ENCODE measurements around the gene KLKB1. TPM values are rescaled to one million over a fixed set of nuclear protein-coding genes. Genes with fewer than 3 reads are reported as not detected.
"Not testable (repeated sequence)": the region's sequence is repeated elsewhere in the genome, so short reads cannot be mapped to it uniquely, and the experiment has no call there.

KLKB1 gene
- total RNA-seq, 1 experiment from 2014 or later = 0.10 TPM

DNA sequence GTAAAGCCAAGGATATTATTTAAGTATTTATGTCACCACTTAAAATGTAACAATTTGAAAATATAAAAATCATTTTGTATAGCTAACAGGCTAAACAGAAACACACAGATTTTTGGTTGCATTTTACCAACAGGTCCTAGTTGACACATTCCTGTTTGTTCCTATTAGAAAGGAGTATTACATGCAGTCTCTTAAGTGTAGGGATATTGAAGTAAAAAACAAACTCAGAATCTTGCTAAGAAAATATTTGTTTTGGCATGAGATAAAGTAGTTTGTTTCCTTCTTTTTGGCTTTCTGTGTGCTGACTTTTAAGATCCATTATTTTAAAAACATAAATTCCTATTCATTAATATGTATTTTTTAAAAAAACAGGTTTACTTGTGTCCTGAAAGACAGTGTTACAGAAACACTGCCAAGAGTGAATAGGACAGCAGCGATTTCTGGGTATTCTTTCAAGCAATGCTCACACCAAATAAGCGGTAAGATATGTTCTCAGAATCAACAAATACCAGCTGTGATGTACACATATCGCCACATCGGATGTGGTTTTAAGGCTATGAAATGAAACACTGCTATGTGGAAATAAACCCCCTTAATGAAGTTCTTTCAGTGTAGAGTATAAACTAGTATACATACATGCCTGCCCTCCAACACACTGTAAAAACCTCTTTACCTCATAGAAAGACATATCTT is 45.5 kb downstream of the KLKB1 start:
- Histone ChIP-seq H2AFZ (ENCODE audit: low read depth, low read length, poor library complexity, severe bottlenecking) (no peak overlapping the region), H3K4me1 (ENCODE audit: control insufficient read depth in 1 of 2, insufficient read depth in 2 of 2, low read length in 2 of 2) (no peaks in the 10 kb centered on the region), H3K27me3 (ENCODE audit: insufficient read depth, low read length) (0 out of 2 replicates have a peak, but pooled peaks cover 9% of the 10 kb centered on the region), H3K9ac (ENCODE audit: low read length) (no peak overlapping the region), H3K79me2 (ENCODE audit: insufficient read depth, low read length) (no peaks in the 10 kb centered on the region), H3K36me3 (ENCODE audit: control insufficient read depth in 1 of 2, insufficient read depth in 2 of 2, low read length in 2 of 2) (no peaks in the 10 kb centered on the region), H3K9me3 (ENCODE audit: control insufficient read depth in 1 of 2, insufficient read depth in 1 of 2, low read depth in 1 of 2, low read length in 2 of 2) (no peaks in the 10 kb centered on the region), H4K20me1 (ENCODE audit: insufficient read depth) (no peaks in the 10 kb centered on the region), H3K9me2 (ENCODE audit: insufficient read depth) (no peaks in the 10 kb centered on the region), H3K4me3 (replicated peaks in 1 of 2; ENCODE audit: low read depth in 1 of 2, low read length in 2 of 2) (no peak overlapping the region), H3K27ac (ENCODE audit: low read depth, low read length) (no peak overlapping the region), H3K4me2 (ENCODE audit: low read length) (no peak overlapping the region)
- RAD21 ChIA-PET (ENCODE audit: low non-redundant PET in 1 of 2, low total read pairs in 2 of 2, uncharacterized antibody in 2 of 2, unreplicated experiment in 2 of 2) = no interaction called here
- no peak for TF ChIP-seq JUND (IDR thresholded peaks at IDR 0.05)
- ATAC-seq (no peak), DNase-seq (ENCODE audit: low read depth, low spot score) (no peak)
- intact Hi-C loops (cut with micrococcal nuclease) = no loop called here
- no TSS peak for BruUV-seq (replicated peaks)
- POLR2A ChIA-PET = no interaction called here
- CTCF ChIA-PET = no interaction called here

DNA sequence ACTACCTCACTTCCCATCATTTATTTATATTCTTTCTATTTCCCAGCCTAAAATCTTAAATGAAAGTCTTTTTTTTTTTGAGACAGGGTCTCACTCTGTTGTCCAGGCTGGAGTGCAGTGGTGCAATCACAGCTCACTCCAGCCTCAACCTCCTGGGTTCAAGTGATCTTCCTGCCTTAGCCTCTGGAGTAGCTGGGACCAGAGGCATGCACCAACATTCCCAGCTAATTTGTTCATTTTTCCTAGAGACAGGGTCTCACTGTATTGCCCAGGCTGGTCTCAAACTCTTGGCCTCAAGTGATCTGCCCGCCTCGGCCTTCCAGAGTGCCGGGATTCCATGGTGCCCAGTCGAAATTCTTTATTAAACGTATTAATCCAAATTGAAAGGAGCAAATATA is 46.1 kb downstream of the KLKB1 start:
- BruUV-seq (replicated peaks); ATAC-seq; H3K9me2 ChIP-seq (ENCODE audit: insufficient read depth); H3K4me2 ChIP-seq (ENCODE audit: low read length); RAD21 ChIA-PET (ENCODE audit: low non-redundant PET in 1 of 2, low total read pairs in 2 of 2, uncharacterized antibody in 2 of 2, unreplicated experiment in 2 of 2); H3K79me2 ChIP-seq (ENCODE audit: insufficient read depth, low read length); DNase-seq (ENCODE audit: low read depth, low spot score); intact Hi-C loops (cut with micrococcal nuclease); H3K36me3 ChIP-seq (ENCODE audit: control insufficient read depth in 1 of 2, insufficient read depth in 2 of 2, low read length in 2 of 2); H3K9ac ChIP-seq (ENCODE audit: low read length); H3K27ac ChIP-seq (ENCODE audit: low read depth, low read length); CTCF ChIA-PET; H3K4me1 ChIP-seq (ENCODE audit: control insufficient read depth in 1 of 2, insufficient read depth in 2 of 2, low read length in 2 of 2); H3K4me3 ChIP-seq (replicated peaks in 1 of 2; ENCODE audit: low read depth in 1 of 2, low read length in 2 of 2); H2AFZ ChIP-seq (ENCODE audit: low read depth, low read length, poor library complexity, severe bottlenecking); H3K27me3 ChIP-seq (ENCODE audit: insufficient read depth, low read length); H3K9me3 ChIP-seq (ENCODE audit: control insufficient read depth in 1 of 2, insufficient read depth in 1 of 2, low read depth in 1 of 2, low read length in 2 of 2); POLR2A ChIA-PET; H4K20me1 ChIP-seq (ENCODE audit: insufficient read depth): not testable (repeated sequence)

DNA sequence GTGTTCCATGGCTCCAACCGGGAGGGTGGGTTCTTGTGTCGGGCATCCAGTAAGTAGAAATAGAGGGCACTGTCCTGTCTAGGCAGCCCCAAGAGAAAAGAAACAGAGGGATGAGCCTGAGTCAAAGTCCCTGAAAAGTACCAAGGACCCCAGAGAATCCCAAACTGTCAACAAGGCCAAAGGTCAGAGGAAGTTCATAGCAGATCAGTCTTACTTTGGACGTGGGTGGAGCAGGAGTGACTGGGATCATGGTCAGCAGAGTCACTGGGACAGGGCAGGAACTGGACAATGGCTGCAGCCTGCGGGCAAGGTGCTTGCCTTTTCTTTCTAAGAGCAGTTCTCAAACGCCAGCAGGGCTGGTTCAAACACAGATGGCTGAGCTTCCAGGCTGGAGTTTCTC is 56.0 kb downstream of the KLKB1 start:
- ATAC-seq (no peak), DNase-seq (ENCODE audit: low read depth, low spot score) (no peak)
- no TSS peak for BruUV-seq (replicated peaks)
- Histone ChIP-seq H3K4me3 (replicated peaks in 1 of 2; ENCODE audit: low read depth in 1 of 2, low read length in 2 of 2) (no peak overlapping the region), H3K27ac (ENCODE audit: low read depth, low read length) (no peak overlapping the region), H3K4me2 (ENCODE audit: low read length) (no peak overlapping the region), H3K79me2 (ENCODE audit: insufficient read depth, low read length) (no peaks in the 10 kb centered on the region), H3K9me2 (ENCODE audit: insufficient read depth) (no peaks in the 10 kb centered on the region), H3K36me3 (ENCODE audit: control insufficient read depth in 1 of 2, insufficient read depth in 2 of 2, low read length in 2 of 2) (no peaks in the 10 kb centered on the region), H4K20me1 (ENCODE audit: insufficient read depth) (no peaks in the 10 kb centered on the region), H3K9ac (ENCODE audit: low read length) (no peak overlapping the region), H2AFZ (ENCODE audit: low read depth, low read length, poor library complexity, severe bottlenecking) (no peak overlapping the region), H3K4me1 (ENCODE audit: control insufficient read depth in 1 of 2, insufficient read depth in 2 of 2, low read length in 2 of 2) (no peaks in the 10 kb centered on the region), H3K27me3 (ENCODE audit: insufficient read depth, low read length) (no peaks in the 10 kb centered on the region), H3K9me3 (ENCODE audit: control insufficient read depth in 1 of 2, insufficient read depth in 1 of 2, low read depth in 1 of 2, low read length in 2 of 2) (no peaks in the 10 kb centered on the region)
- intact Hi-C loops (cut with micrococcal nuclease) = no loop called here
- ChIA-PET POLR2A (no interaction called here), CTCF (no interaction called here), RAD21 (ENCODE audit: low non-redundant PET in 1 of 2, low total read pairs in 2 of 2, uncharacterized antibody in 2 of 2, unreplicated experiment in 2 of 2) (no interaction called here)
- TF ChIP-seq SIN3A (IDR thresholded peaks at IDR 0.05; ENCODE audit: low read depth) = no peak
- TF ChIP-seq POLR2A (IDR thresholded peaks at IDR 0.05; ENCODE audit: borderline replicate concordance, extremely low read depth, insufficient read depth, insufficient read length) = no peak
- TF ChIP-seq, protein P1, sequence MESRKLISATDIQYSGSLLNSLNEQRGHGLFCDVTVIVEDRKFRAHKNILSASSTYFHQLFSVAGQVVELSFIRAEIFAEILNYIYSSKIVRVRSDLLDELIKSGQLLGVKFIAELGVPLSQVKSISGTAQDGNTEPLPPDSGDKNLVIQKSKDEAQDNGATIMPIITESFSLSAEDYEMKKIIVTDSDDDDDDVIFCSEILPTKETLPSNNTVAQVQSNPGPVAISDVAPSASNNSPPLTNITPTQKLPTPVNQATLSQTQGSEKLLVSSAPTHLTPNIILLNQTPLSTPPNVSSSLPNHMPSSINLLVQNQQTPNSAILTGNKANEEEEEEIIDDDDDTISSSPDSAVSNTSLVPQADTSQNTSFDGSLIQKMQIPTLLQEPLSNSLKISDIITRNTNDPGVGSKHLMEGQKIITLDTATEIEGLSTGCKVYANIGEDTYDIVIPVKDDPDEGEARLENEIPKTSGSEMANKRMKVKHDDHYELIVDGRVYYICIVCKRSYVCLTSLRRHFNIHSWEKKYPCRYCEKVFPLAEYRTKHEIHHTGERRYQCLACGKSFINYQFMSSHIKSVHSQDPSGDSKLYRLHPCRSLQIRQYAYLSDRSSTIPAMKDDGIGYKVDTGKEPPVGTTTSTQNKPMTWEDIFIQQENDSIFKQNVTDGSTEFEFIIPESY (IDR thresholded peaks at IDR 0.05; ENCODE audit: extremely low read depth, insufficient replicate concordance, low read length) = no peak
- TF ChIP-seq SP1 (IDR thresholded peaks at IDR 0.05; ENCODE audit: low read depth) = no peak
- no peak for TF ChIP-seq SRF (IDR thresholded peaks at IDR 0.05; ENCODE audit: low read depth)
- TF ChIP-seq CEBPB (IDR thresholded peaks at IDR 0.05; ENCODE audit: low read depth) = no peak
- TF ChIP-seq EZH2phosphoT487 (IDR thresholded peaks at IDR 0.05; ENCODE audit: borderline replicate concordance) = no peak
- no peak for TF ChIP-seq JUND (IDR thresholded peaks at IDR 0.05)
- TF ChIP-seq, protein P2, sequence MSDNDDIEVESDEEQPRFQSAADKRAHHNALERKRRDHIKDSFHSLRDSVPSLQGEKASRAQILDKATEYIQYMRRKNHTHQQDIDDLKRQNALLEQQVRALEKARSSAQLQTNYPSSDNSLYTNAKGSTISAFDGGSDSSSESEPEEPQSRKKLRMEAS (IDR thresholded peaks at IDR 0.05) = no peak
- TF ChIP-seq, protein P3, sequence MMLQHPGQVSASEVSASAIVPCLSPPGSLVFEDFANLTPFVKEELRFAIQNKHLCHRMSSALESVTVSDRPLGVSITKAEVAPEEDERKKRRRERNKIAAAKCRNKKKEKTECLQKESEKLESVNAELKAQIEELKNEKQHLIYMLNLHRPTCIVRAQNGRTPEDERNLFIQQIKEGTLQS (IDR thresholded peaks at IDR 0.05) = no peak
- no peak for TF ChIP-seq CBX3 (IDR thresholded peaks at IDR 0.05; ENCODE audit: low read depth)

All from HCT116 (cell line).